K562 (cell line): ENCODE data around the gene ZDHHC12. TPM values are rescaled to one million over a fixed set of nuclear protein-coding genes. Genes with fewer than 3 reads are reported as not detected.

ENCODE experiments used
- CC2D1A ChIP-seq: fragments of 450-650 bp; IDR thresholded peaks from 2 replicates; pipeline ENCODE4 v1.6.1; 2017; ENCODE audit warnings: mild to moderate bottlenecking
- CHD1 ChIP-seq: fragments of 200-600 bp; sonication (generic); IDR thresholded peaks from one replicate; pipeline ENCODE4 v1.6.1; 2012; ENCODE audit warnings: mild to moderate bottlenecking, moderate library complexity, low read length, inconsistent platforms
- GATAD2B ChIP-seq: fragments of 450-650 bp; IDR thresholded peaks from 2 replicates; pipeline ENCODE4 v1.6.1; 2017; ENCODE audit warnings: mild to moderate bottlenecking, borderline replicate concordance
- KLF1 ChIP-seq: fragments of 450-650 bp; IDR thresholded peaks from 2 replicates; pipeline ENCODE4 v1.6.1; 2016; ENCODE audit warnings: missing genetic modification characterization, missing compliant biosample characterization
- MCM7 ChIP-seq, 2 experiments: fragments of 450-650 bp; IDR thresholded peaks; 2 replicates each; pipeline ENCODE4 v1.6.1; 2016 to 2018
- MEIS2 ChIP-seq: fragments of 450-650 bp; IDR thresholded peaks from 2 replicates; pipeline ENCODE4 v1.6.1; 2014; ENCODE audit warnings: mild to moderate bottlenecking; ENCODE audit not compliant: partially characterized antibody
- NR2C1 ChIP-seq, 2 experiments: fragments of 450-650 bp; IDR thresholded peaks; 2 replicates each; pipeline ENCODE4 v1.6.1; 2017; ENCODE audit warnings: mild to moderate bottlenecking in 2 of 2, antibody characterized with exemption in 1 of 2, inconsistent platforms in 1 of 2, missing compliant biosample characterization in 1 of 2, missing genetic modification characterization in 1 of 2
- NR3C1 ChIP-seq: sonication (generic); formaldehyde crosslinking; IDR thresholded peaks from 2 replicates; pipeline ENCODE4 v1.8.1; 2022; ENCODE audit warnings: missing genetic modification reagents
- PRPF4 ChIP-seq: fragments of 200-400 bp; formaldehyde crosslinking; IDR thresholded peaks from one replicate; pipeline ENCODE4 v1.6.1; 2017; ENCODE audit warnings: low read length, low read depth, mild to moderate bottlenecking; ENCODE audit not compliant: insufficient read depth, poor library complexity, severe bottlenecking
- RB1 ChIP-seq: fragments of 450-650 bp; IDR thresholded peaks from 2 replicates; pipeline ENCODE4 v1.6.1; 2017; ENCODE audit warnings: low read depth, mild to moderate bottlenecking
- RBM15 ChIP-seq: fragments of 200-400 bp; formaldehyde crosslinking; IDR thresholded peaks from 2 replicates; pipeline ENCODE4 v1.6.1; 2018; ENCODE audit warnings: mild to moderate bottlenecking, low read length, moderate library complexity; ENCODE audit not compliant: insufficient read depth
- TAF1 ChIP-seq: IDR thresholded peaks from 2 replicates; pipeline ENCODE4 v1.6.1; 2011; ENCODE audit warnings: mild to moderate bottlenecking, low read length, moderate library complexity; ENCODE audit not compliant: insufficient read depth, control insufficient read depth, severe bottlenecking; ENCODE audit errors: extremely low read depth
- TCF3 ChIP-seq: sonication (generic); formaldehyde crosslinking; IDR thresholded peaks from 2 replicates; pipeline ENCODE4 v1.4.0; 2020; ENCODE audit warnings: mild to moderate bottlenecking, missing genetic modification reagents
- ZBTB17 ChIP-seq: fragments of 450-650 bp; formaldehyde crosslinking; IDR thresholded peaks from 2 replicates; pipeline ENCODE4 v1.4.0; 2020; ENCODE audit warnings: mild to moderate bottlenecking
- ZNF347 ChIP-seq: fragments of 450-650 bp; formaldehyde crosslinking; IDR thresholded peaks from 2 replicates; pipeline ENCODE4 v1.4.0; 2020; ENCODE audit warnings: low read depth, mild to moderate bottlenecking, moderate library complexity
- ZNF668 ChIP-seq: fragments of 250-450 bp; sonication (Bioruptor Pico); IDR thresholded peaks from 2 replicates; pipeline ENCODE4 v1.8.0; 2022; ENCODE audit warnings: mild to moderate bottlenecking, inconsistent platforms
- ZNF77 ChIP-seq: fragments of 250-450 bp; sonication (Bioruptor Pico); IDR thresholded peaks from 2 replicates; pipeline ENCODE4 v1.5.0; 2020
- ZNF79 ChIP-seq: fragments of 250-450 bp; sonication (Bioruptor Pico); IDR thresholded peaks from 2 replicates; pipeline ENCODE4 v1.4.0; 2020; ENCODE audit warnings: low read depth, mild to moderate bottlenecking, moderate library complexity
- polyA plus RNA-seq, 8 experiments: library from polyadenylated mRNA; depleted of rRNA in 4 of 8; stranded (reverse) in 5 of 8; unstranded in 3 of 8; fragments of >200 nt; fragmentation: Nextera tagmentation in 2 of 8; fragmentation: Illumina TruSeq in 1 of 8; extraction: Ambion mirVana in 2 of 8; extraction: Trizol in 1 of 8; gene quantifications; 2 replicates each; pipeline versions ENCODE4 v1.2.1 to v1.2.3, GENCODE V29; 2011 to 2014; ENCODE audit warnings: inconsistent platforms in 1 of 8, missing spikeins in 1 of 8
- total RNA-seq, 7 experiments: library from RNA; depleted of rRNA in 6 of 7; stranded (reverse); fragments of >200 nt in 6 of 7; fragmentation: Illumina TruSeq in 2 of 7; extraction: Trizol in 2 of 7; gene quantifications; 2 replicates each; pipeline versions ENCODE4 v1.2.1 to v1.2.3, GENCODE V29; 2011 to 2021; ENCODE audit warnings: low replicate concordance in 1 of 7
- TF ChIP-seq, protein P1 (sequence below): sonication (generic); formaldehyde crosslinking; IDR thresholded peaks from 2 replicates; pipeline ENCODE4 v1.9.0; 2022; ENCODE audit warnings: mild to moderate bottlenecking, missing genetic modification reagents
- TF ChIP-seq, protein P2 (sequence below), 2 experiments: fragments of 450-650 bp; formaldehyde crosslinking in 1 of 2; IDR thresholded peaks; 2 replicates each; pipeline versions ENCODE4 v1.4.0 to v1.6.1; 2014 to 2020; ENCODE audit warnings: mild to moderate bottlenecking in 2 of 2, borderline replicate concordance in 1 of 2, low read depth in 1 of 2

ZDHHC12 gene
- total and polyA plus RNA-seq, 9 of the 15 experiments (the other 6 are each of a cell fraction or from before 2014, with no cell fraction given) = 0.21 to 38.0 (median 13.8) TPM

DNA sequence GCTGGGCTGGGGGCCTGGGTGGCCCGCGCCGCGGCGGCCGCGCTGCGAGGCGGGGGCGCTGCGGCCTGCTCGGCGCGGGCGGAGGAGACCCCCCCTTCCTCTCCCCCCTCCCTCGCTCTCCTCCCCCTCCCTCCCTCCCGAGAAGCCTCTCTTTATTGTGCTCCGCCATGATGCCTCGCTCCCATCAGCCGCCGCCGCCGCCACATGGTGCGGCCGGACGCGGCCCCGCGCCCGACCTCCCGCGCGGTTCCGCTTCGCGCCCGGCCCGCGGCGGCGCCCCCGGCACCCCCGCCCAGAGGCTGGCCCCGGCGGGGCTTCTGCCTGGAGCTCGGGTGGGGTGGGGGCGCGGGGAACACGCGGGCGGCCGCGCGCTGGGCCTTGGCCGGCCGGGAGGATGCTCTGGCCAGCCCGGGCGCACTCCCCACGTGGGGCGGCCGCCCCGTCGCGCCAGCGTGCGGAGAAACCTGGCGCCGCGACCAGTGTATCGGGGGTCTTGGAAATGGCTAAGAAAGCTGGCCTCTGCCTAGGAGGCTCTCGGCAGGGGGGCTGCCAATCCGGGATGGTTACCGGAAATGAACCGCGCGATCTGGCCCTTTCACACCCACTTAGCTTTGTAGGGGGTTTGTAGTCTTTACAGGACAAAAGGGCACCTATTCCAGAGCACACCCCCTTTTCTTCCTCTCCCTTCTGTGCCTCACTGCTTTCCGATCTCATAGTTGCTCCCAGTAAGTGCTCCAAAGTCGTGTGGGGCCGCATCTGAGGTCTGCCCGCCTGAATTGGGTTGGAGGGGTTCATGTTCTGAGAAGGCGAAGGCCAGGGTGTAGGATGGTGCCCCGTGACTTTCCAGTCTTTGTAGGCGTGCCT, 33.9 kb downstream of the ZDHHC12 start (continued):
- TF ChIP-seq MEIS2 (no peak), RB1 (peak; percentile 81), ZBTB17 (CRISPR knock-in tag) (peak; percentile 50; the same call in 1 of the 2 replicates), KLF1 (tag) (no peak), NR2C1 (IDR thresholded peaks at IDR 0.05) (no peak), NR2C1 (tag; IDR thresholded peaks at IDR 0.05) (no peak), PRPF4 (no peak), CHD1 (peak; percentile 99), CC2D1A (0 out of 2 replicates have a peak, but pooled peaks have one; percentile 21), RBM15 (no peak), MCM7 (IDR thresholded peaks at IDR 0.05) (no peak), NR3C1 (CRISPR knock-in tag) (0 out of 2 replicates have a peak, but pooled peaks have one; percentile 33), TAF1 (no peak), ZNF77 (no peak), ZNF79 (CRISPR knock-in tag) (no peak), ZNF347 (CRISPR knock-in tag) (no peak), TCF3 (CRISPR knock-in tag) (no peak; the same call in 1 of the 2 replicates), ZNF668 (CRISPR knock-in tag) (no peak), GATAD2B (no peak)
- TF ChIP-seq, protein P1, sequence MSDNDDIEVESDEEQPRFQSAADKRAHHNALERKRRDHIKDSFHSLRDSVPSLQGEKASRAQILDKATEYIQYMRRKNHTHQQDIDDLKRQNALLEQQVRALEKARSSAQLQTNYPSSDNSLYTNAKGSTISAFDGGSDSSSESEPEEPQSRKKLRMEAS (CRISPR knock-in tag) = peak; percentile 75
- TF ChIP-seq, protein P2, sequence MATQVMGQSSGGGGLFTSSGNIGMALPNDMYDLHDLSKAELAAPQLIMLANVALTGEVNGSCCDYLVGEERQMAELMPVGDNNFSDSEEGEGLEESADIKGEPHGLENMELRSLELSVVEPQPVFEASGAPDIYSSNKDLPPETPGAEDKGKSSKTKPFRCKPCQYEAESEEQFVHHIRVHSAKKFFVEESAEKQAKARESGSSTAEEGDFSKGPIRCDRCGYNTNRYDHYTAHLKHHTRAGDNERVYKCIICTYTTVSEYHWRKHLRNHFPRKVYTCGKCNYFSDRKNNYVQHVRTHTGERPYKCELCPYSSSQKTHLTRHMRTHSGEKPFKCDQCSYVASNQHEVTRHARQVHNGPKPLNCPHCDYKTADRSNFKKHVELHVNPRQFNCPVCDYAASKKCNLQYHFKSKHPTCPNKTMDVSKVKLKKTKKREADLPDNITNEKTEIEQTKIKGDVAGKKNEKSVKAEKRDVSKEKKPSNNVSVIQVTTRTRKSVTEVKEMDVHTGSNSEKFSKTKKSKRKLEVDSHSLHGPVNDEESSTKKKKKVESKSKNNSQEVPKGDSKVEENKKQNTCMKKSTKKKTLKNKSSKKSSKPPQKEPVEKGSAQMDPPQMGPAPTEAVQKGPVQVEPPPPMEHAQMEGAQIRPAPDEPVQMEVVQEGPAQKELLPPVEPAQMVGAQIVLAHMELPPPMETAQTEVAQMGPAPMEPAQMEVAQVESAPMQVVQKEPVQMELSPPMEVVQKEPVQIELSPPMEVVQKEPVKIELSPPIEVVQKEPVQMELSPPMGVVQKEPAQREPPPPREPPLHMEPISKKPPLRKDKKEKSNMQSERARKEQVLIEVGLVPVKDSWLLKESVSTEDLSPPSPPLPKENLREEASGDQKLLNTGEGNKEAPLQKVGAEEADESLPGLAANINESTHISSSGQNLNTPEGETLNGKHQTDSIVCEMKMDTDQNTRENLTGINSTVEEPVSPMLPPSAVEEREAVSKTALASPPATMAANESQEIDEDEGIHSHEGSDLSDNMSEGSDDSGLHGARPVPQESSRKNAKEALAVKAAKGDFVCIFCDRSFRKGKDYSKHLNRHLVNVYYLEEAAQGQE (IDR thresholded peaks at IDR 0.05; ENCODE audit: borderline replicate concordance) = no peak
- TF ChIP-seq, protein P2 (CRISPR knock-in tag; IDR thresholded peaks at IDR 0.05; ENCODE audit: low read depth) = 0 out of 2 replicates have a peak, but pooled peaks have one; percentile 18
